ENCODE data around the gene ONECUT3. TPM values are rescaled to one million over a fixed set of nuclear protein-coding genes. Genes with fewer than 3 reads are reported as not detected.
"Not testable (repeated sequence)": the region's sequence is repeated elsewhere in the genome, so short reads cannot be mapped to it uniquely, and the experiment has no call there.

The ONECUT3 gene
- polyA plus RNA-seq, 3 donors: not detected

DNA sequence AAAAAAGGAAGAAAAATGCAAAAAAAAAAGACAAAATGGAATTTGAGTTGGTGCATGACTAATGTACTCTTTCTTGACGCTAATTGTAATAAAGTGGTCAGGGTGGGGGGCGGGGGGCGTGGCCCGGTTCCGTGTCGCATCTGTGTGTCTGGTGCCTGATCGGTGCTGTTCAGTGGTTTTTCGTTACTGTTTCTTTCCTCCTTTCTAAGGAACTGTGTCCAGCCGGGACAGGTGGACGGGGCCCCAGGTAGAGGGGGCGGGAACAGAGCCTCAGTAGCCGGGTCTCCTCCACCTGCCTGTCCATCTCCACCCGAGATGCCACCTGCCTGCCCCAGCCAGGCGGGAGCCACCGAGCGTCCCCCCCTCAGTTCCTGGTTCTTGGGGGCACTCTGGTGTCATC is 26.3 kb downstream of the ONECUT3 start:
- 20 to 27% (median 21%) methylated on average over 16 of the region's 16 CpGs for whole genome bisulfite sequencing, 3 donors

DNA sequence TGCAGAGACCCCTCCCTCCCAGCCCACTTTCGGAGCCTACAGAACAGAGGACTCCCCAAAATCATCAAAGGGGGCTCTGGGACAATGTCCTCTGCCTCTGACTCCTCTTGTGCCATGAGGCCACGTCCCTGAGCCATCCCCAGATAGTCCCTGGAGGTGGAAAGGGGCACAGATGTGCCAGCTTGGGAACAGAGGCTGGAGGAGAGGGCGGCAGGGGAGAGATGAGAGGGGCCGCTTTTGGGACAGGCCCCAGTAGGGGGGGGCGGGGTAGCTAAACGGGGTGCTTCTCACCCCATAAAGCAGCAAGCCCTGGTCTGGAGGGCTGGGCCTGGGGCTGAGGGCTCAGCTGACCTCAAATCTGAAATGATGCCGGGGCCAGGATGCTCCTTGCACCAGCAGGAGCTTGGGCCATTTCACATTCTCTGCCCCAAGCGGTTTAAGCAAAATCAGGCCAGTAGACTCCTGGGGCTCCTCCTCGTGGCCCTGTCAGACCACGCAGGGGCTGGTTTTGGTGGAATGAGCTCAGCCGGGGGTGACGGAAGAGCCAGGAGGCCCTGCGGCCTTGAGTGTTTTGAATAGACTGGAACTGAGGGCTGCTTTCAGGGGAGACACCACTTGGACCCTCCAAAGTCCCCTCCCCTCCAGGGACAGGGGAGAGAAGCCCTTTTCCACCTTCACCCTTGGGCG is 27.1 kb downstream of the ONECUT3 start:
- 32 to 37% (median 34%) methylated on average over 14 of the region's 14 CpGs for WGBS, 3 donors
- no peak overlapping the region for H3K27ac ChIP-seq (ENCODE audit: low read depth, low read length)

More for the DNA sequence above, 26.3 kb downstream of the ONECUT3 start:
- H3K27ac ChIP-seq (ENCODE audit: low read depth, low read length): no peak overlapping the region

GRCh38 chr19:1782521-1782920 is 29.2 kb downstream of the ONECUT3 start:
- no peak overlapping the region for H3K27ac ChIP-seq (ENCODE audit: low read depth, low read length)
- 64 to 76% (median 72%) methylated on average over 7 of the region's 7 CpGs for WGBS, 3 donors

- WGBS, 3 donors: 80 to 92% (median 87%) methylated on average over 4 of the region's 4 CpGs
- no peak overlapping the region for H3K27ac ChIP-seq (ENCODE audit: low read depth, low read length)
Measured at GRCh38 chr19:1783354-1783753, 30.0 kb downstream of the ONECUT3 start.

DNA sequence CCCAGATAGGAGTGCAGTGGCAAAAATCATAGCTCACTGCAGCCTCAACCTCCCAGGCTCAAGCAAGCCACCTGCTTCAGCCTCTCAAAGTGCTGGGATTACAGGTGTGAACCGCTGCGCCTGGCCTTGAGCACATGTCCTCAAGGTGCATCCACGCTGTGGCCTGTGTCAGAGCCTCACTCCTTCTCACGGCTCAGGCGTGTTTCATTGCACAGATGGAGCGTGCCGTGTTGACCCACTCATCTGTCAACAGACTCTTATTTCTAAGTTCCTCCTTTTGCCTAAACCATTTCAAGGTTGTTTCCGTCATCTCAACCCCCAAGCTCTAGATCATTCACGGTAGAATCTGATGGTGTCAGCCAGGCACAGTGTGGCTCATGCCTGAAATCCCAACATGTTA is 30.6 kb downstream of the ONECUT3 start:
- WGBS, 3 donors: 63 to 74% (median 69%) methylated on average over 9 of the region's 9 CpGs

DNA sequence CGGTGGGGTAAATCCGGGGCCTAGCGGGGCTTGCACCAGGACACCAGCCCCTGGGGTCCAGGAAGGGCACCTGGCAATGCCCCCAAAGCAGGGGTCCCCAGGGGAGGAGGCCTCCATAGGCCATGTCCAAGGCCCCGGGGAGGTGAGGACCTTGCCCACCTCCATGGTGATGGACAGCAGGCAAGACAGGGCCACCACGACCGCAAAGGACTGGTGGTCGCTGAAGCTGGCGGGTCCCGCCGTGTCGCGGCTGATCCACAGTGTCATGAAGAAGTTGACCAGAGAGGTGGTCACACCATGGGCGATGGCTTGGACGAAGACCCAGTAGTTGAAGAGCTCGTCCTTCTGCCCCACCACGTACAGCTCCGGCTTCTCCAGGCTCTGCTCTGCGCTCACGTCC is 32.0 kb downstream of the ONECUT3 start:
- 84 to 94% (median 92%) methylated on average over 19 of the region's 19 CpGs for WGBS, 3 donors
- no peak overlapping the region for H3K27ac ChIP-seq (ENCODE audit: low read depth, low read length)

More for the DNA sequence above, 30.6 kb downstream of the ONECUT3 start:
- no peak overlapping the region for H3K27ac ChIP-seq (ENCODE audit: low read depth, low read length)

- WGBS, 3 donors: 79 to 82% (median 82%) methylated on average over 8 of the region's 8 CpGs
Measured at GRCh38 chr19:1786668-1787067, 33.4 kb downstream of the ONECUT3 start.

GRCh38 chr19:1787116-1787515 is 33.8 kb downstream of the ONECUT3 start:
- WGBS, 3 donors: 61 to 72% (median 70%) methylated on average over 8 of the region's 8 CpGs
- H3K27ac ChIP-seq (ENCODE audit: low read depth, low read length): no peak overlapping the region

More at GRCh38 chr19:1786668-1787067, 33.4 kb downstream of the ONECUT3 start:
- H3K27ac ChIP-seq (ENCODE audit: low read depth, low read length): no peak overlapping the region

DNA sequence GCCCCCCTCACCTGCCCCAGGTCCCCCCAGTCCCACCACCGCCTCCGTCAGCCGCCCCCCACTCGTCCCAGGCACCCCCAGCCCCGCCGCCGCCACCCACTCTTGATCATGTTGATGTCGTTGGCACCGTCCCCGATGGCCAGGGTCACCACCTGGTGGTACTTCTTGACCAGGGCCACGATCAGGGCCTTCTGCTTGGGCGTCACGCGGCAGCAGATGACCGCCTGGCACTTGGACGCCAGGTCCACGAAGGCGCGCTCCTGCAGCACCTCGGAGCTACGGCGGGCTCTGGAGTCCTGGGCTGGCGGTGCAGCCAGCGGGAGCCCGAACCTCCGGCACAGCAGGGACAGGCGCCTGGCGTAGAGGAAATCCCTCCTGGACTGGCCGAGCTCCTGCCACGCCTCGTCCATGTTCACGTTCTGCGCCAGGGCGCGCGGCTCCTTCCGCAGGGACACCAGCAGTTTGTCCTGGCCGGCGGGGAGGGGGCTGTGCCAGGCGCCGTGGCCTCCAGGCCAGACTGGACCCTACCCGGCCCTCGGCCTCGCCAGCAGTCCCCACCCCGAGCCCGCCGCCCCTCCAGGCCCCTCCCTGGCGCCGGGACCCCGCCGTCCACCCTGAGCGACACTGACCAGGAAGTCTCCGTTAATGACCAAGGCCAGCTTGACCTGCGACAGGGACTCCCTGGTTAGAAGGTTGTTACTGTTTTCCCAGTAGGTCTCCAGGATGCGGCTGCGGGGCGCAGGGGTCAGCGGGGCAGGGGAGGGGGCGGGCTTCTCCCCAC is 36.1 kb downstream of the ONECUT3 start:
- WGBS, 3 donors: 10 to 21% (median 11%) methylated on average over 50 to 59 of the region's 59 CpGs
- H3K27ac ChIP-seq (ENCODE audit: low read depth, low read length): no peak overlapping the region

DNA sequence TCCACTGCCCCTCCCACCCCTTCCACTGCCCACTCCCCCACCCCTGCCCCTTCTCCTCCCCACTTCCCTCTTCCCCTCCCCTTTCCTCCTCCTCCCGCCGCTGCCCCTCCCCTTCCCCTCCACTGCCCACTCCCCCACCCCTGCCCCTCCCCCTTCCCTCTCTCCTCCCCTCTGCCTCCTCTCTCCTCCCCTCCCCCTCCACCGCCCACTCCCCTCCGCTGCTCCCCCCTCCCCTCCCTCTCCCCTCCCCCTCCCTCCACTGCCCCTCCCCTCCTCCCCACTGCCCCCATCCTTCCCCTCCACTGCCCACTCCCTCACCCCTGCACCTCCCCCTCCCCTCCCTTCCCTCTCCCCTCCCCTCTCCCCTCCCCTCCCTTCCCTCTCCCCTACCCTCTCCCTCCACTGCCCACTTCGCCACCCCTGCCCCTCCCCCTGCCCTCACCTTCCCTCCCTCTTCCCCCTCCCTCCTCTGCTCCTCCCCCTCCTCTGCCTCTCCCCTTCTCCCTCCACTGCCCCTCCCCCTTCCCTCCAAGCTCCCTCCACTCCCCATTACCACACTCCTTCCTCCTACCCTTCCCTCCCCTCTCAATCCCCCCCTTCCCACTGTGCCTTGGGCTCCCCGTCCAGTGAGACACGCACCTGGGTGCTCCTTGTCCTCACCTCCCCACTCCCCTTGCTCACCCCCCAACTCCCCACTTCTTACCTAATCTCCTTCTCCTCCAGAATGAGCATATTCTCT is 36.9 kb downstream of the ONECUT3 start:
- WGBS, 3 donors: 6 to 31% (median 30%) methylated on average over 2 to 4 of the region's 7 CpGs
- H3K27ac ChIP-seq (ENCODE audit: low read depth, low read length): no peak overlapping the region

GRCh38 chr19:1791879-1792278 is 38.6 kb downstream of the ONECUT3 start:
- H3K27ac ChIP-seq (ENCODE audit: low read depth, low read length): no peak overlapping the region
- WGBS, 3 donors: 81 to 84% (median 83%) methylated on average over 13 to 14 of the region's 14 CpGs

- H3K27ac ChIP-seq (ENCODE audit: low read depth, low read length): no peak overlapping the region
- 77 to 80% (median 79%) methylated on average over 20 of the region's 20 CpGs for WGBS, 3 donors
Measured at GRCh38 chr19:1794424-1795172, 41.3 kb downstream of the ONECUT3 start.

DNA sequence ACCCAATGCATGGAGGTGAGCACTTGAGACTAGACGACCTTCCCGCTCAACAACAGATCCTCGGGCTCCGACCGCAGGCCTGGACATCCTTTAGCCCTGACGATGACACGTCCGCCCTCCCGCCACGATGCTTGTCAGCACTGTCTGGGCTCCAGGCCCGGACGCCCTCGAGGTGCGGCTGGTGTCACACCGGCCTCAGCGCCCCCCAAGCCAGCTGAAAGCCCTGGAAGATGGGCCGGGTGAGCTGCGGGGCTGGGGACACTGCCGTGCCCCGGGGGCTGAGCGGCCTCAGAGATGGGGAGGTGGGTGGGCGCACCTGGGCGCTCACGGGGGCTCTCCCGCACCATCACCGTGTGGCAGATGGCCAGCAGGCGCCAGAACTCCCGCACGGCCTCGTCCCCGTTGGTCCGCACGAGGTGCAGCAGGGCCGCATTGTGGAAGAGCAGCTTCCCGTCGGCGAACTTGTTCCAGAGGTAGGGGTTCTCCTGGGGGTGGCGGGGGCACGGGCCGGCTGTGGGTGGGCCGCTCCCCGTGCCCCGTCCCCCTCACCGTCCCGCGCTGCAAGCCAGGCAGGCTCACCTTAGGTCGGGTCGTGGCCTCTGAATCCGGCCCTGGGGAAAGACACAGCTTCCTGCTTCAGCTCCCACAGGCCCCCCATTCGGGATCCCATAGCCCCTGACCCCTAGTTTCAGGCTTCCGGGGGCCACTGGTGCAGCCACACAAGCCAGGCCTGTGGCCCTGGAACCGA is 43.3 kb downstream of the ONECUT3 start:
- WGBS, 3 donors: 50 to 57% (median 54%) methylated on average over 45 to 52 of the region's 52 CpGs

GRCh38 chr19:1797313-1797712 is 44.0 kb downstream of the ONECUT3 start:
- WGBS, 3 donors: 87 to 91% (median 88%) methylated on average over 7 of the region's 7 CpGs
- not testable (repeated sequence) for H3K27ac ChIP-seq (ENCODE audit: low read depth, low read length)

More for the DNA sequence above, 43.3 kb downstream of the ONECUT3 start:
- no peak overlapping the region for H3K27ac ChIP-seq (ENCODE audit: low read depth, low read length)

DNA sequence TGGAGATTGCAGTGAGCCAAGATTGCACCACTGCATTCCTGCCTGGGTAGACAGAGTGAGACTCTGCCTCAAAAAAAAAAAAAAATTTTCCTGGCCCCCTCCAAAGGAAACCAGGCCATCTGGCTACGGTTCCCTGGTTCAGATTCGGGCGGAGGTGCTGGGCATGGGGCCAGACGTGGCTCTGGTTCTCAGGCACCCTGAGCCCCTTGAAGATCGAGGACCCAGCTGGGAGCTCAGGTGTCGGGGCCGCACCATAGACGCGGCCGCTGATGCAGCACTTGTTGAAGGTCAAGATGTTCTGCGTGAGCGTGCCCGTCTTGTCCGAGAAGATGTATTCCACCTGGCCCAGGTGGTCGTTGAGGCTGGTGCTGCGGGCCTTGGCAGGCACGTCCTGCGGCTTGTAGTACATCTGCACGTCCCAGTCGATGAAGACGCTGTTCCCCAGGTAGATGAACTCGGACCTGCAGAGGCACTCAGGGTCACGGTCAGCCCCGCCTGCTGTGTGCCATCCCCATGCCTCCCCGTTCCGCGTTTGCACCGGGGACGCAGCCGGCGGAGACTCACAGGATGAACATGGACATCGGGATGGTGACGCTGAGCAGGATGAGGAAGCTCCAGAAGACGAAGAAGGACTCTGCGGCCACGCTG is 46.5 kb downstream of the ONECUT3 start:
- WGBS, 3 donors: 71 to 85% (median 81%) methylated on average over 36 of the region's 36 CpGs
- H3K27ac ChIP-seq (ENCODE audit: low read depth, low read length): no peak overlapping the region

GRCh38 chr19:1804858-1805257 is 51.6 kb downstream of the ONECUT3 start:
- no peak overlapping the region for H3K27ac ChIP-seq (ENCODE audit: low read depth, low read length)
- WGBS, 3 donors: 91 to 94% (median 92%) methylated on average over 5 to 6 of the region's 6 CpGs
